ENCODE data around the gene AKAP1. TPM values are rescaled to one million over a fixed set of nuclear protein-coding genes. Genes with fewer than 3 reads are reported as not detected.

AKAP1 gene
- polyA plus RNA-seq, 3 donors = 5.6 to 14.6 (median 6.8) TPM

GRCh38 chr17:57158795-57159194, 73.7 kb downstream of the AKAP1 start:
- H3K4me2 ChIP-seq (replicated peaks; ENCODE audit: extremely low read depth, low read length, poor library complexity, severe bottlenecking) = no peak overlapping the region
- intact Hi-C loops (cut with micrococcal nuclease) = no loop called here
- no peak overlapping the region for H3K27ac ChIP-seq (ENCODE audit: low read depth in 1 of 2, low read length in 2 of 2)
- no peaks in the 10 kb centered on the region for H3K9me3 ChIP-seq (replicated peaks in 1 of 2; ENCODE audit: control insufficient read depth in 1 of 2, insufficient read depth in 1 of 2, low read length in 2 of 2)
- 100% methylated on average over 1 of the region's 1 CpG for WGBS (ENCODE audit: insufficient coverage)
- no peak overlapping the region for H2AFZ ChIP-seq (ENCODE audit: insufficient read depth, low read depth, low read length, poor library complexity, severe bottlenecking)
- no peaks in the 10 kb centered on the region for H3K79me2 ChIP-seq (ENCODE audit: insufficient read depth, low read length)
- no peak for DNase-seq
- TF ChIP-seq CTCF (IDR thresholded peaks at IDR 0.05) = no peak
- H3K36me3 Mint-ChIP-seq = no peaks in the 10 kb centered on the region
- no peak overlapping the region for H3K4me3 ChIP-seq (replicated peaks in 1 of 3; ENCODE audit: low read depth in 2 of 3, low read length in 3 of 3)
- H3K9ac ChIP-seq (ENCODE audit: insufficient read depth, low read length, poor library complexity, severe bottlenecking) = no peak overlapping the region
- no peak overlapping the region for H3K27ac Mint-ChIP-seq
- peaks cover 19 to 20% of the 10 kb centered on the region in 2 donors for H3K4me1 ChIP-seq (ENCODE audit: control insufficient read depth in 1 of 2, insufficient read depth in 2 of 2, low read length in 2 of 2)
- no peaks in the 10 kb centered on the region for H4K20me1 ChIP-seq (ENCODE audit: insufficient read depth, low read length)
- peaks cover 23% of the 10 kb centered on the region for H3K4me1 Mint-ChIP-seq
- no peaks in the 10 kb centered on the region for H3K27me3 ChIP-seq (ENCODE audit: control insufficient read depth in 2 of 2, insufficient read depth in 2 of 2, low read length in 2 of 2)
- no peak overlapping the region for H3K4me3 Mint-ChIP-seq
- no peaks in the 10 kb centered on the region for H3K36me3 ChIP-seq (replicated peaks in 1 of 2; ENCODE audit: control insufficient read depth in 1 of 2, insufficient read depth in 2 of 2, low read length in 2 of 2)
- peaks cover 0 to 12% (median 0%) of the 10 kb centered on the region in 7 donors for H3K9me3 Mint-ChIP-seq
- peaks cover 0 to 2% (median 0%) of the 10 kb centered on the region in 3 donors for H3K27me3 Mint-ChIP-seq (ENCODE audit: low read depth in 3 of 3)

GRCh38 chr17:57160624-57161023, 75.6 kb downstream of the AKAP1 start:
- H3K27me3 ChIP-seq (ENCODE audit: control insufficient read depth in 2 of 2, insufficient read depth in 2 of 2, low read length in 2 of 2) = no peaks in the 10 kb centered on the region
- H3K9me3 ChIP-seq (replicated peaks in 1 of 2; ENCODE audit: control insufficient read depth in 1 of 2, insufficient read depth in 1 of 2, low read length in 2 of 2) = no peaks in the 10 kb centered on the region
- no CpG with 5 or more reads among the region's 3 CpGs for WGBS (ENCODE audit: insufficient coverage)
- no peak overlapping the region for H2AFZ ChIP-seq (ENCODE audit: insufficient read depth, low read depth, low read length, poor library complexity, severe bottlenecking)
- Mint-ChIP-seq H3K36me3 (no peaks in the 10 kb centered on the region), H3K27me3 (ENCODE audit: low read depth in 3 of 3) (peaks cover 0 to 2% (median 2%) of the 10 kb centered on the region in 3 donors), H3K27ac (no peak overlapping the region), H3K4me3 (no peak overlapping the region), H3K9me3 (peaks cover 0 to 12% (median 0%) of the 10 kb centered on the region in 7 donors), H3K4me1 (peaks cover 6% of the 10 kb centered on the region)
- H3K79me2 ChIP-seq (ENCODE audit: insufficient read depth, low read length) = no peaks in the 10 kb centered on the region
- no peak overlapping the region for H3K9ac ChIP-seq (ENCODE audit: insufficient read depth, low read length, poor library complexity, severe bottlenecking)
- no peak overlapping the region for H3K4me2 ChIP-seq (replicated peaks; ENCODE audit: extremely low read depth, low read length, poor library complexity, severe bottlenecking)
- no peak overlapping the region for H3K4me3 ChIP-seq (replicated peaks in 1 of 3; ENCODE audit: low read depth in 2 of 3, low read length in 3 of 3)
- H3K36me3 ChIP-seq (replicated peaks in 1 of 2; ENCODE audit: control insufficient read depth in 1 of 2, insufficient read depth in 2 of 2, low read length in 2 of 2) = no peaks in the 10 kb centered on the region
- no peak for TF ChIP-seq CTCF (IDR thresholded peaks at IDR 0.05)
- peaks cover 1% of the 10 kb centered on the region in 2 donors for H3K4me1 ChIP-seq (ENCODE audit: control insufficient read depth in 1 of 2, insufficient read depth in 2 of 2, low read length in 2 of 2)
- no peak for DNase-seq
- H3K27ac ChIP-seq (ENCODE audit: low read depth in 1 of 2, low read length in 2 of 2) = no peak overlapping the region
- H4K20me1 ChIP-seq (ENCODE audit: insufficient read depth, low read length) = no peaks in the 10 kb centered on the region
- intact Hi-C loops (cut with micrococcal nuclease) = no loop called here
